ENCODE results near the gene PEX14.
A peak's percentile ranks its signal among the peaks of the same experiment; 100 is the strongest.

Gene PEX14

DNA sequence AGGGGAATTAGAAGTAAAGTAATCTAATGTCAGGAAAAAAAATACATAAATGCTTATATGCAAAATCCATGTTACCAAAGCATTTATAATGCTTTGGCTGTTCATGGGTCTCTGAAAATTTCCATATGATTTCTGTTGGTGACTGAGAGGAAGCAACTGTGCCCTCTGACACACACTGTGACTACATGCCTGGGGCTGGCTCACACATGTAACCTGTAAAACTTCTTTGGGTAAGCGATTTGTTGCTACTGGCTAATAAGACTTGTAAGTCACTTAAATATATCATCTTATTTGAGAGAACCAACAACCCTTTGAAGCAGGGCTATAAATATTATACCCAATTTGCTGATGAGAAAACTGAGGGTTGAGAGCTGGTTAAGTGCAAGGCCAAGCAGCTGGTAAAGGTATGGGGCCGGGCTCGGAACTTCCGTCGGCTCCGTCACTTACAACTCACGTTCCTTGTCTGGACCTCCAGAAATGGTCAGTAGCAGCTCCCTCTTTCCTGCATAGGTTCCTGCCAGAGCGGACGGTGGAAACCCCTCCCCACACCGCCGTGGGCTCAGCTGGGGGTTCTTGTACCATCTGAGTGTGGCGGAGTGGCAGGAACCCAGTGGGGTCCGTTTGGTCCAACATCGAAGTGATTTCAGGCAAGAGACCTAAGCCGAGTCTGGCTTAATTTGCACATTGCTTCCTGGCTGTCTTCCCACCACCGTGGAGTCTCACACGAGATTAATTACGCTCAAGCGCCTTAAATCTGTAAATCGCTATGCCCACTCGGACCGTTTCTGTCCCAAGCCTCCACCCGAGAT is 3.1 kb upstream of the PEX14 start:
- TF ChIP-seq YY1 (IDR thresholded peaks at IDR 0.05; ENCODE audit: low read depth) (no peak), CEBPB (IDR thresholded peaks at IDR 0.05) (no peak), FOXM1 (IDR thresholded peaks at IDR 0.05; ENCODE audit: borderline replicate concordance, low read depth) (no peak), TCF12 (IDR thresholded peaks at IDR 0.05; ENCODE audit: low read depth) (no peak), CREB1 (IDR thresholded peaks at IDR 0.05; ENCODE audit: low read depth) (no peak), TEAD4 (IDR thresholded peaks at IDR 0.05) (no peak), EP300 (IDR thresholded peaks at IDR 0.05; ENCODE audit: borderline replicate concordance) (no peak), TAF1 (IDR thresholded peaks at IDR 0.05; ENCODE audit: low read depth) (no peak), EGR1 (IDR thresholded peaks at IDR 0.05) (no peak)
- TF ChIP-seq, protein P1, sequence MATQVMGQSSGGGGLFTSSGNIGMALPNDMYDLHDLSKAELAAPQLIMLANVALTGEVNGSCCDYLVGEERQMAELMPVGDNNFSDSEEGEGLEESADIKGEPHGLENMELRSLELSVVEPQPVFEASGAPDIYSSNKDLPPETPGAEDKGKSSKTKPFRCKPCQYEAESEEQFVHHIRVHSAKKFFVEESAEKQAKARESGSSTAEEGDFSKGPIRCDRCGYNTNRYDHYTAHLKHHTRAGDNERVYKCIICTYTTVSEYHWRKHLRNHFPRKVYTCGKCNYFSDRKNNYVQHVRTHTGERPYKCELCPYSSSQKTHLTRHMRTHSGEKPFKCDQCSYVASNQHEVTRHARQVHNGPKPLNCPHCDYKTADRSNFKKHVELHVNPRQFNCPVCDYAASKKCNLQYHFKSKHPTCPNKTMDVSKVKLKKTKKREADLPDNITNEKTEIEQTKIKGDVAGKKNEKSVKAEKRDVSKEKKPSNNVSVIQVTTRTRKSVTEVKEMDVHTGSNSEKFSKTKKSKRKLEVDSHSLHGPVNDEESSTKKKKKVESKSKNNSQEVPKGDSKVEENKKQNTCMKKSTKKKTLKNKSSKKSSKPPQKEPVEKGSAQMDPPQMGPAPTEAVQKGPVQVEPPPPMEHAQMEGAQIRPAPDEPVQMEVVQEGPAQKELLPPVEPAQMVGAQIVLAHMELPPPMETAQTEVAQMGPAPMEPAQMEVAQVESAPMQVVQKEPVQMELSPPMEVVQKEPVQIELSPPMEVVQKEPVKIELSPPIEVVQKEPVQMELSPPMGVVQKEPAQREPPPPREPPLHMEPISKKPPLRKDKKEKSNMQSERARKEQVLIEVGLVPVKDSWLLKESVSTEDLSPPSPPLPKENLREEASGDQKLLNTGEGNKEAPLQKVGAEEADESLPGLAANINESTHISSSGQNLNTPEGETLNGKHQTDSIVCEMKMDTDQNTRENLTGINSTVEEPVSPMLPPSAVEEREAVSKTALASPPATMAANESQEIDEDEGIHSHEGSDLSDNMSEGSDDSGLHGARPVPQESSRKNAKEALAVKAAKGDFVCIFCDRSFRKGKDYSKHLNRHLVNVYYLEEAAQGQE (IDR thresholded peaks at IDR 0.05; ENCODE audit: low read depth) = no peak

DNA sequence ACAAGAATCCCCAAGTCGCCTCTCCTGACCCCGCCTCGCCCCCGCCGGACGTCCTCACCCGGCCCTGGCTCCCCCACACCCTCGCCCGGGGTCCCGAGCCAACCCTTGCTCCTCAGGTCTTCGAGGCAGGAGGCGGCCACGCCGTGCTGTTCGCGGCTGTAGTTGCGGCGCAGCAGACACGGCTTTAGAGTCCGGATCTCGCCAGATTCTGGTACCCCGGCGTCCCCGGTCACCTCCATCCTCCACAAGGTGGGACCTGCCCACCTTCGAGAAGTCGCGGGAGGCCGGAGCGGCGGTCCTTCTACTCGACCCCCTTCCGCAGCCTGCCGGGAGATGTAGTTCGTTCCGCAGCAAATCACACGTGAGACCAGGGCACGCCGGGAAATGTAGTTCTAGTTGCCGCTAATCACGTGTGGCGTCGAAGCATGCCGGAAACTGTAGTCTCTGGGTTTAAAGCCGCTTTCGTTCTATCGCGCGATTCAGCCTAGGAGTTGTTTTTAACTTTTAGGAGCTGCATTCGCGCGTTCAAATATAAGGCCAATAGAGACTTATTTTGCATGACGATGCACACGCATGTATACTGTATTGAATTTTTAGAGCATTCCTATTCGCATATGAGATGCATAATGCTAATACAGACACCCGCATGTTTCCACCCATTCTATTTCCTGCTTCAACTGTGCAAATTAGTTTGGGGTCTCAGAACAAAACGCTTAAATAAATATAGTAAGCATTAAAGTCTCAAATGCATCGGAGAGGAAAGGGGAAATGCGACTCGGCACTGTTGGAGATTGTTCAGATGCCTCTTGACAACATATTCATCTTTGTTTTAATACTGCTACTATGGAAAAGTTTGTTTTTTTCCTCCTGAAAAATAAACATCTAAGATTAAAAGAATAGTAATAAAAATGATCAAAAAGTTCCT is 2.3 kb upstream of the PEX14 start, which contains the start of gene DFFA:
TSS of gene DFFA (minus strand) at position 310 of the 925 bp plus-strand sequence. CDS start at position 239, 71 bp downstream.
- TF ChIP-seq ZBTB7A (IDR thresholded peaks at IDR 0.05; ENCODE audit: low read depth) (peak; percentile 98), CEBPB (IDR thresholded peaks at IDR 0.05) (no peak), EP300 (IDR thresholded peaks at IDR 0.05; ENCODE audit: borderline replicate concordance) (no peak), FOXM1 (IDR thresholded peaks at IDR 0.05; ENCODE audit: borderline replicate concordance, low read depth) (no peak), CREB1 (IDR thresholded peaks at IDR 0.05; ENCODE audit: low read depth) (peak; percentile 31; the same call in 1 of the 2 replicates), TCF12 (IDR thresholded peaks at IDR 0.05; ENCODE audit: low read depth) (peak; percentile 84), NFIC (IDR thresholded peaks at IDR 0.05) (peak; percentile 54; the same call in 1 of the 2 replicates), YY1 (IDR thresholded peaks at IDR 0.05; ENCODE audit: low read depth) (peak; percentile 82), TEAD4 (IDR thresholded peaks at IDR 0.05) (peak; percentile 12; the same call in 1 of the 2 replicates), TAF1 (IDR thresholded peaks at IDR 0.05; ENCODE audit: low read depth) (peak; percentile 45; the same call in 1 of the 2 replicates), EGR1 (IDR thresholded peaks at IDR 0.05) (no peak), RAD21 (IDR thresholded peaks at IDR 0.05; ENCODE audit: low read depth) (no peak)
- TF ChIP-seq, protein P1 (IDR thresholded peaks at IDR 0.05; ENCODE audit: low read depth) = no peak
- TF ChIP-seq, protein P2, sequence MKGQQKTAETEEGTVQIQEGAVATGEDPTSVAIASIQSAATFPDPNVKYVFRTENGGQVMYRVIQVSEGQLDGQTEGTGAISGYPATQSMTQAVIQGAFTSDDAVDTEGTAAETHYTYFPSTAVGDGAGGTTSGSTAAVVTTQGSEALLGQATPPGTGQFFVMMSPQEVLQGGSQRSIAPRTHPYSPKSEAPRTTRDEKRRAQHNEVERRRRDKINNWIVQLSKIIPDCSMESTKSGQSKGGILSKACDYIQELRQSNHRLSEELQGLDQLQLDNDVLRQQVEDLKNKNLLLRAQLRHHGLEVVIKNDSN (IDR thresholded peaks at IDR 0.05) = peak; percentile 99
- TF ChIP-seq, protein P3, sequence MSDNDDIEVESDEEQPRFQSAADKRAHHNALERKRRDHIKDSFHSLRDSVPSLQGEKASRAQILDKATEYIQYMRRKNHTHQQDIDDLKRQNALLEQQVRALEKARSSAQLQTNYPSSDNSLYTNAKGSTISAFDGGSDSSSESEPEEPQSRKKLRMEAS (IDR thresholded peaks at IDR 0.05) = peak; percentile 98

DNA sequence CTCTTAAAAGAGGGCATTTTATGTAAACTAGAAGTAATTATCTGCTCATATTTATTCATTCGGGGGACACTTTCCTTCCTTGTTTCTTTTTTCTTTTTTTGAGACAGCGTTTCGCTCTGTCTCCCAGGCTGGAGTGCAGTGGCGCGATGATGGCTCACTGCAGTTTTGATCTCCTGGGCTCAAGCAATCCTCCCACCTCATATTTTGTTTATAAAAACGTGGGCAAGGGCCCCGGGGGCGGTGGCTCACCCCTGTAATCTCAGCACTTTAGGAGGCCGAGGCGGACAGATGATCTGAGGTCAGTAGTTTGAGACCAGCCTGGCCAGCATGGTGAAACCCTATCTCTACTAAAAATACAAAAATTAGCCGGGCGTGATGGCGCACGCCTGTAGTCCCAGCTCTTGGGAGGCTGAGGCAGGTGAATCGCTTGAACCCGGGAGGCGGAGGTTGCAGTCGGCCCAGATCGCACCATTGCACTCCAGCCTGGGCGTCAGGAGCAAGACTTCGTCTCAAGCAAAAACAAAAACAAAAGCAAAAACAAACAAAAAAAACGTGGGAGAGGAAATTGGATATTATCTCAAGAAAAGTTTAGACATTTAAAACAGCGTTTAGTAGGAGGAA is 1.5 kb upstream of the PEX14 start:
- TF ChIP-seq, protein P1 (IDR thresholded peaks at IDR 0.05; ENCODE audit: low read depth) = no peak
- TF ChIP-seq TCF12 (IDR thresholded peaks at IDR 0.05; ENCODE audit: low read depth) (no peak), RAD21 (IDR thresholded peaks at IDR 0.05; ENCODE audit: low read depth) (no peak), ZBTB7A (IDR thresholded peaks at IDR 0.05; ENCODE audit: low read depth) (no peak), NFIC (IDR thresholded peaks at IDR 0.05) (no peak), TAF1 (IDR thresholded peaks at IDR 0.05; ENCODE audit: low read depth) (no peak), CEBPB (IDR thresholded peaks at IDR 0.05) (no peak), EP300 (IDR thresholded peaks at IDR 0.05; ENCODE audit: borderline replicate concordance) (no peak), FOXM1 (IDR thresholded peaks at IDR 0.05; ENCODE audit: borderline replicate concordance, low read depth) (no peak), CREB1 (IDR thresholded peaks at IDR 0.05; ENCODE audit: low read depth) (no peak), TEAD4 (IDR thresholded peaks at IDR 0.05) (no peak), EGR1 (IDR thresholded peaks at IDR 0.05) (no peak), YY1 (IDR thresholded peaks at IDR 0.05; ENCODE audit: low read depth) (no peak)
- TF ChIP-seq, protein P2 (IDR thresholded peaks at IDR 0.05) = no peak
- TF ChIP-seq, protein P3 (IDR thresholded peaks at IDR 0.05) = no peak

Data from Ishikawa (cell line).